ENCODE results near the gene ZC3H11A.

ZC3H11A gene

GRCh38 chr1:203835476-203835875 is 40.1 kb downstream of the ZC3H11A start:
- Histone ChIP-seq H3K4me1 (ENCODE audit: control insufficient read depth, insufficient read depth, low read length) (no peaks in the 10 kb centered on the region), H3K36me3 (ENCODE audit: control insufficient read depth, insufficient read depth, low read length) (peaks cover 35% of the 10 kb centered on the region; the same call in 1 of the 2 replicates), H3K9me3 (ENCODE audit: control insufficient read depth, insufficient read depth, low read length) (no peaks in the 10 kb centered on the region), H3K4me3 (ENCODE audit: low read length) (no peak overlapping the region), H3K27me3 (ENCODE audit: control insufficient read depth, insufficient read depth, low read length) (no peaks in the 10 kb centered on the region), H3K27ac (ENCODE audit: low read length) (no peak overlapping the region)
- WGBS (ENCODE audit: insufficient coverage, insufficient read length), result no CpG with 5 or more reads among the region's 3 CpGs
- no peak for DNase-seq (ENCODE audit: low read depth, low spot score)

- no peaks in the 10 kb centered on the region for H3K9me3 ChIP-seq (ENCODE audit: control insufficient read depth, insufficient read depth, low read length)
- H3K4me1 ChIP-seq (ENCODE audit: control insufficient read depth, insufficient read depth, low read length), result no peaks in the 10 kb centered on the region
- no peak overlapping the region for H3K4me3 ChIP-seq (ENCODE audit: low read length)
- H3K27me3 ChIP-seq (ENCODE audit: control insufficient read depth, insufficient read depth, low read length), result no peaks in the 10 kb centered on the region
- no peak for DNase-seq (ENCODE audit: low read depth, low spot score)
- no peak overlapping the region for H3K27ac ChIP-seq (ENCODE audit: low read length)
- 100% methylated on average over 3 of the region's 5 CpGs for WGBS (ENCODE audit: insufficient coverage, insufficient read length)
- peaks cover 30% of the 10 kb centered on the region; the same call in 1 of the 2 replicates for H3K36me3 ChIP-seq (ENCODE audit: control insufficient read depth, insufficient read depth, low read length)
Observed at GRCh38 chr1:203839081-203839480, 43.7 kb downstream of the ZC3H11A start.

GRCh38 chr1:203840208-203840808 is 44.9 kb downstream of the ZC3H11A start:
- Histone ChIP-seq H3K27ac (ENCODE audit: low read length) (no peak overlapping the region), H3K27me3 (ENCODE audit: control insufficient read depth, insufficient read depth, low read length) (no peaks in the 10 kb centered on the region), H3K4me3 (ENCODE audit: low read length) (no peak overlapping the region), H3K36me3 (ENCODE audit: control insufficient read depth, insufficient read depth, low read length) (peaks cover 25% of the 10 kb centered on the region; the same call in 1 of the 2 replicates), H3K9me3 (ENCODE audit: control insufficient read depth, insufficient read depth, low read length) (no peaks in the 10 kb centered on the region), H3K4me1 (ENCODE audit: control insufficient read depth, insufficient read depth, low read length) (no peaks in the 10 kb centered on the region)
- DNase-seq (ENCODE audit: low read depth, low spot score), result no peak
- whole genome bisulfite sequencing (ENCODE audit: insufficient coverage, insufficient read length), result no CpG with 5 or more reads among the region's 4 CpGs

- no peaks in the 10 kb centered on the region for H3K27me3 ChIP-seq (ENCODE audit: control insufficient read depth, insufficient read depth, low read length)
- H3K27ac ChIP-seq (ENCODE audit: low read length), result no peak overlapping the region
- no peaks in the 10 kb centered on the region for H3K4me1 ChIP-seq (ENCODE audit: control insufficient read depth, insufficient read depth, low read length)
- peaks cover 27% of the 10 kb centered on the region; the same call in 1 of the 2 replicates for H3K36me3 ChIP-seq (ENCODE audit: control insufficient read depth, insufficient read depth, low read length)
- no peak overlapping the region for H3K4me3 ChIP-seq (ENCODE audit: low read length)
- no CpG with 5 or more reads among the region's 2 CpGs for WGBS (ENCODE audit: insufficient coverage, insufficient read length)
- DNase-seq (ENCODE audit: low read depth, low spot score), result no peak
- no peaks in the 10 kb centered on the region for H3K9me3 ChIP-seq (ENCODE audit: control insufficient read depth, insufficient read depth, low read length)
Observed at GRCh38 chr1:203842559-203842876, 47.1 kb downstream of the ZC3H11A start.

GRCh38 chr1:203843435-203843834 is 48.0 kb downstream of the ZC3H11A start:
- no peak overlapping the region for H3K27ac ChIP-seq (ENCODE audit: low read length)
- no peaks in the 10 kb centered on the region for H3K9me3 ChIP-seq (ENCODE audit: control insufficient read depth, insufficient read depth, low read length)
- DNase-seq (ENCODE audit: low read depth, low spot score), result no peak
- H3K4me1 ChIP-seq (ENCODE audit: control insufficient read depth, insufficient read depth, low read length), result no peaks in the 10 kb centered on the region
- no CpG with 5 or more reads among the region's 1 CpG for WGBS (ENCODE audit: insufficient coverage, insufficient read length)
- H3K36me3 ChIP-seq (ENCODE audit: control insufficient read depth, insufficient read depth, low read length), result peaks cover 21% of the 10 kb centered on the region; the same call in 1 of the 2 replicates
- H3K4me3 ChIP-seq (ENCODE audit: low read length), result no peak overlapping the region
- no peaks in the 10 kb centered on the region for H3K27me3 ChIP-seq (ENCODE audit: control insufficient read depth, insufficient read depth, low read length)

Data from iPS DF 6.9 (cell line).